Chondrocyte (in vitro differentiated cells): ENCODE measurements around the gene PXMP4. TPM values are rescaled to one million over a fixed set of nuclear protein-coding genes. Genes with fewer than 3 reads are reported as not detected.

ENCODE experiments used
- DNase-seq: peaks from one replicate; pipeline ENCODE4 v3.0.0; 2021; ENCODE audit warnings: mixed read lengths, low spot score
- H3K27ac Mint-ChIP-seq: one replicate; pipeline ENCODE4 v1.8.0; 2021; ENCODE audit warnings: mild to moderate bottlenecking, moderate library complexity, mixed read lengths; ENCODE audit not compliant: unreplicated experiment
- H3K27me3 Mint-ChIP-seq: 2 replicates; pipeline ENCODE4 v1.8.0; 2021; ENCODE audit warnings: low read depth, mixed read lengths
- H3K36me3 Mint-ChIP-seq: 2 replicates; pipeline ENCODE4 v1.8.0; 2021; ENCODE audit warnings: low read depth, mixed read lengths
- H3K4me1 Mint-ChIP-seq: 2 replicates; pipeline ENCODE4 v1.8.0; 2021; ENCODE audit warnings: low read depth, mild to moderate bottlenecking, mixed read lengths
- H3K4me3 Mint-ChIP-seq: one replicate; pipeline ENCODE4 v1.8.0; 2021; ENCODE audit warnings: mild to moderate bottlenecking, moderate library complexity, mixed read lengths; ENCODE audit not compliant: unreplicated experiment
- H3K9me3 Mint-ChIP-seq: 2 replicates; pipeline ENCODE4 v1.8.0; 2021; ENCODE audit warnings: low read depth, mixed read lengths
- CTCF ChIP-seq: fragments of 200-600 bp; sonication (generic); IDR thresholded peaks from 2 replicates; pipeline ENCODE4 v1.5.0; 2021; ENCODE audit warnings: antibody characterized with exemption, mild to moderate bottlenecking, moderate library complexity
- total RNA-seq: library from RNA; stranded (reverse); gene quantifications from 3 replicates; pipeline ENCODE4 v1.2.1, GENCODE V29; 2021

The PXMP4 gene
- total RNA-seq, 1 donor from 2014 or later = 6.4 TPM

- H3K4me3 Mint-ChIP-seq = peak overlapping the region; percentile 57
- peaks cover 46% of the 10 kb centered on the region for H3K4me1 Mint-ChIP-seq
- peak overlapping the region; percentile 71 for H3K27ac Mint-ChIP-seq
- H3K36me3 Mint-ChIP-seq = peaks cover 5% of the 10 kb centered on the region
- no peaks in the 10 kb centered on the region for H3K9me3 Mint-ChIP-seq
- no peaks in the 10 kb centered on the region for H3K27me3 Mint-ChIP-seq
- TF ChIP-seq CTCF = no peak
- no peak for DNase-seq
Observed at GRCh38 chr20:33675136-33675959, 44.8 kb downstream of the PXMP4 start.

GRCh38 chr20:33674294-33675135 is 45.6 kb downstream of the PXMP4 start, which contains the start of gene NECAB3:
Gene NECAB3 (minus strand): TSS chr20:33674428. CDS start chr20:33674352, 76 bp downstream.
- H3K4me3 Mint-ChIP-seq = peak within 1 kb of the TSS; percentile 91
- peaks cover 10% of the 10 kb centered on the region for H3K36me3 Mint-ChIP-seq
- no peak for DNase-seq
- H3K9me3 Mint-ChIP-seq = no peaks in the 10 kb centered on the region
- H3K4me1 Mint-ChIP-seq = peaks cover 45% of the 10 kb centered on the region
- TF ChIP-seq CTCF = no peak
- H3K27ac Mint-ChIP-seq = peak within 1 kb of the TSS; percentile 76
- no peaks in the 10 kb centered on the region for H3K27me3 Mint-ChIP-seq

- Mint-ChIP-seq H3K36me3 (peaks cover 10% of the 10 kb centered on the region), H3K4me3 (peak overlapping the region; percentile 91), H3K27me3 (no peaks in the 10 kb centered on the region), H3K27ac (peak overlapping the region; percentile 76), H3K9me3 (no peaks in the 10 kb centered on the region), H3K4me1 (peaks cover 45% of the 10 kb centered on the region)
- DNase-seq = no peak
- no peak for TF ChIP-seq CTCF
Observed at GRCh38 chr20:33673410-33674293, 46.5 kb downstream of the PXMP4 start.

GRCh38 chr20:33673114-33673409 is 47.0 kb downstream of the PXMP4 start:
- Mint-ChIP-seq H3K27me3 (no peaks in the 10 kb centered on the region), H3K4me1 (peaks cover 50% of the 10 kb centered on the region), H3K36me3 (peaks cover 12% of the 10 kb centered on the region), H3K4me3 (peak overlapping the region; percentile 91), H3K9me3 (no peaks in the 10 kb centered on the region), H3K27ac (peak overlapping the region; percentile 76)
- no peak for DNase-seq
- TF ChIP-seq CTCF = no peak
